Osteoblast (primary cell): Measurements from ENCODE around the gene SCD5. TPM values are rescaled to one million over a fixed set of nuclear protein-coding genes. Genes with fewer than 3 reads are reported as not detected.

Experiments
- DNase-seq: peaks from one replicate; pipeline ENCODE4 v3.0.0; 2011; ENCODE audit warnings: low spot score, mixed read lengths; ENCODE audit not compliant: insufficient read length; ENCODE audit errors: missing footprints
- H2AFZ ChIP-seq: 2 replicates; pipeline ENCODE4 v1.6.0; 2011; ENCODE audit warnings: mild to moderate bottlenecking, low read length
- H3K27ac ChIP-seq: 2 replicates; pipeline ENCODE4 v1.5.1; 2011; ENCODE audit warnings: mild to moderate bottlenecking, low read depth, low read length, moderate library complexity
- H3K27me3 ChIP-seq: 2 replicates; pipeline ENCODE4 v1.6.0; 2012; ENCODE audit warnings: mild to moderate bottlenecking, control low read depth, inconsistent platforms, low read length, moderate library complexity; ENCODE audit not compliant: insufficient read depth
- H3K36me3 ChIP-seq: 2 replicates; pipeline ENCODE4 v1.5.1; 2011; ENCODE audit warnings: mild to moderate bottlenecking, low read length, control low read depth, moderate library complexity; ENCODE audit not compliant: insufficient read depth
- H3K4me1 ChIP-seq: 2 replicates; pipeline ENCODE4 v1.5.1; 2011; ENCODE audit warnings: mild to moderate bottlenecking, low read length, control low read depth, moderate library complexity; ENCODE audit not compliant: insufficient read depth
- H3K4me2 ChIP-seq: 2 replicates; pipeline ENCODE4 v1.6.0; 2011; ENCODE audit warnings: mild to moderate bottlenecking, low read length; ENCODE audit not compliant: insufficient read depth
- H3K4me3 ChIP-seq: fragments of 200-600 bp; sonication (generic); 3 replicates; pipeline ENCODE4 v1.5.1; 2012; ENCODE audit warnings: mild to moderate bottlenecking, low read length, inconsistent platforms; ENCODE audit not compliant: insufficient read depth
- H3K79me2 ChIP-seq: 2 replicates; pipeline ENCODE4 v1.6.0; 2012; ENCODE audit warnings: mild to moderate bottlenecking, low read length, control low read depth, inconsistent platforms; ENCODE audit not compliant: insufficient read depth
- H3K9me3 ChIP-seq: 2 replicates; pipeline ENCODE4 v1.5.1; 2011; ENCODE audit warnings: low read depth, low read length, control low read depth
- H4K20me1 ChIP-seq: 2 replicates; pipeline ENCODE4 v1.6.0; 2012; ENCODE audit warnings: mild to moderate bottlenecking, low read length, control low read depth; ENCODE audit not compliant: insufficient read depth
- CTCF ChIP-seq: IDR thresholded peaks from 2 replicates; pipeline ENCODE4 v1.5.1; 2011; ENCODE audit warnings: mild to moderate bottlenecking, low read depth, low read length, moderate library complexity; ENCODE audit errors: extremely low read depth
- total RNA-seq: library from RNA; depleted of rRNA; stranded (reverse); fragments of >200 nt; gene quantifications from 2 replicates; pipeline ENCODE4 v1.2.3, GENCODE V29; 2012

The SCD5 gene
- total RNA-seq, 1 donor = 11.9 TPM

- Histone ChIP-seq H3K79me2 (no peaks in the 10 kb centered on the region), H3K27me3 (no peaks in the 10 kb centered on the region), H3K36me3 (no peaks in the 10 kb centered on the region), H3K4me3 (no peak overlapping the region), H3K4me1 (no peaks in the 10 kb centered on the region), H3K27ac (no peak overlapping the region), H4K20me1 (no peaks in the 10 kb centered on the region), H3K4me2 (no peak overlapping the region), H2AFZ (no peak overlapping the region), H3K9me3 (no peaks in the 10 kb centered on the region)
- TF ChIP-seq CTCF = no peak
- DNase-seq = no peak
These were observed 175.4 kb downstream of the SCD5 start for GRCh38 chr4:82623121-82623683.

DNA sequence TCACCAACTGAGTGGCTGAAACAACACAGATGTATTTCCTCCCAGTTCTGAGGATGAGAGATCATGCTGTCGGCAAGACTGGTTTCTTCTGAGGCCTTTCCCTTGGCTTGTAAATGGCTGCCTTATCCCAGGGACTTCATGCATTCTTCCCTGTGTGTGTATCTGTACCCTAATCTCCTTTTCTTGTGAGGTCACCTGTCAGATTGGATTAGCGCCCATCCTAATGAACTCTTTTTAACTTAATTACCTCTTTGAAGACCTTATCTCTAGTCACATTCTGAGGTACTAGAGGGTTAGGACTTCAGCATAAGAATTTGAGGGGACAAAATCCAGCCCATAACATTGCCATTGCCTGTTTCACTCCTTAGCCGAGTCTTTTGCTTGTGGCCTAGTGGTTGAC is 177.3 kb downstream of the SCD5 start:
- TF ChIP-seq CTCF = no peak
- Histone ChIP-seq H4K20me1 (no peaks in the 10 kb centered on the region), H3K79me2 (no peaks in the 10 kb centered on the region), H3K4me3 (no peak overlapping the region), H3K9me3 (no peaks in the 10 kb centered on the region), H3K4me2 (no peak overlapping the region), H3K27me3 (no peaks in the 10 kb centered on the region), H3K4me1 (no peaks in the 10 kb centered on the region), H3K27ac (no peak overlapping the region), H2AFZ (no peak overlapping the region), H3K36me3 (no peaks in the 10 kb centered on the region)
- no peak for DNase-seq

GRCh38 chr4:82620126-82620735 is 178.4 kb downstream of the SCD5 start:
- H3K9me3 ChIP-seq = no peaks in the 10 kb centered on the region
- H3K27ac ChIP-seq = no peak overlapping the region
- DNase-seq = no peak
- no peak overlapping the region for H3K4me3 ChIP-seq
- H3K36me3 ChIP-seq = no peaks in the 10 kb centered on the region
- no peak overlapping the region for H3K4me2 ChIP-seq
- no peaks in the 10 kb centered on the region for H3K27me3 ChIP-seq
- H2AFZ ChIP-seq = no peak overlapping the region
- TF ChIP-seq CTCF = no peak
- H4K20me1 ChIP-seq = no peaks in the 10 kb centered on the region
- H3K79me2 ChIP-seq = no peaks in the 10 kb centered on the region
- no peaks in the 10 kb centered on the region for H3K4me1 ChIP-seq

GRCh38 chr4:82618103-82618720 is 180.4 kb downstream of the SCD5 start:
- Histone ChIP-seq H3K4me2 (no peak overlapping the region), H2AFZ (no peak overlapping the region), H3K27me3 (peaks cover 4% of the 10 kb centered on the region), H3K27ac (no peak overlapping the region), H3K79me2 (no peaks in the 10 kb centered on the region), H3K4me3 (no peak overlapping the region), H3K9me3 (no peaks in the 10 kb centered on the region), H3K4me1 (no peaks in the 10 kb centered on the region), H3K36me3 (no peaks in the 10 kb centered on the region), H4K20me1 (no peaks in the 10 kb centered on the region)
- no peak for TF ChIP-seq CTCF
- no peak for DNase-seq
